ENCODE measurements around the gene TPST1. TPM values are rescaled to one million over a fixed set of nuclear protein-coding genes. Genes with fewer than 3 reads are reported as not detected.
A peak's percentile ranks its signal among the peaks of the same experiment; 100 is the strongest.

Gene TPST1
- total RNA-seq, 1 experiment from 2014 or later, result 15.0 TPM

DNA sequence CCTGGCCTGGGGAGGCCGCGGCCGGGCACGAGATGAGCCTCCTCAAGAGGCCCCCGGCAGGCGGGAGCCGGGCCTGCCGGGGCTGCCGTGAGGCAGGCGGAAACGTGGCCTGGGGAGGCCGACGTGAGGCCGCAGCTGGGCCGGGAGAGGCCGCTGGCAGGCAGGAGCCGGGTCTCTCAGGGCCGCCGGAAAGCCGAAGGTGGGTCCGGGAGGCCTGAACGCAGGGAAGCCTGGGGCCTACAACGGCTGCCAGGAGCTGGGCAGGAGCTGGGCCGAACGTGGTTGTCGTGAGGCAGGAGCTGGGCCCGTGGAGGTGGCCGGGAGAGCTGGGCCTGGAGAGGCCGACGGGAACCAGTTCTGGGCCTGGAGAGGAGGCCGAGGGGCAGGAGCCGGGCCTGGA is 171.9 kb downstream of the TPST1 start (continued):
- TF ChIP-seq, protein P1, sequence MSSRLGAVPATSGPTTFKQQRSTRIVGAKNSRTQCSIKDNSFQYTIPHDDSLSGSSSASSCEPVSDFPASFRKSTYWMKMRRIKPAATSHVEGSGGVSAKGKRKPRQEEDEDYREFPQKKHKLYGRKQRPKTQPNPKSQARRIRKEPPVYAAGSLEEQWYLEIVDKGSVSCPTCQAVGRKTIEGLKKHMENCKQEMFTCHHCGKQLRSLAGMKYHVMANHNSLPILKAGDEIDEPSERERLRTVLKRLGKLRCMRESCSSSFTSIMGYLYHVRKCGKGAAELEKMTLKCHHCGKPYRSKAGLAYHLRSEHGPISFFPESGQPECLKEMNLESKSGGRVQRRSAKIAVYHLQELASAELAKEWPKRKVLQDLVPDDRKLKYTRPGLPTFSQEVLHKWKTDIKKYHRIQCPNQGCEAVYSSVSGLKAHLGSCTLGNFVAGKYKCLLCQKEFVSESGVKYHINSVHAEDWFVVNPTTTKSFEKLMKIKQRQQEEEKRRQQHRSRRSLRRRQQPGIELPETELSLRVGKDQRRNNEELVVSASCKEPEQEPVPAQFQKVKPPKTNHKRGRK (CRISPR knock-in tag; IDR thresholded peaks at IDR 0.05; ENCODE audit: borderline replicate concordance), result no peak
- TF ChIP-seq JUN (CRISPR knock-in tag; IDR thresholded peaks at IDR 0.05) (no peak), HMGA2 (CRISPR knock-in tag; IDR thresholded peaks at IDR 0.05) (no peak), MXD4 (CRISPR knock-in tag; IDR thresholded peaks at IDR 0.05; ENCODE audit: borderline replicate concordance) (no peak)
- TF ChIP-seq, protein P2, sequence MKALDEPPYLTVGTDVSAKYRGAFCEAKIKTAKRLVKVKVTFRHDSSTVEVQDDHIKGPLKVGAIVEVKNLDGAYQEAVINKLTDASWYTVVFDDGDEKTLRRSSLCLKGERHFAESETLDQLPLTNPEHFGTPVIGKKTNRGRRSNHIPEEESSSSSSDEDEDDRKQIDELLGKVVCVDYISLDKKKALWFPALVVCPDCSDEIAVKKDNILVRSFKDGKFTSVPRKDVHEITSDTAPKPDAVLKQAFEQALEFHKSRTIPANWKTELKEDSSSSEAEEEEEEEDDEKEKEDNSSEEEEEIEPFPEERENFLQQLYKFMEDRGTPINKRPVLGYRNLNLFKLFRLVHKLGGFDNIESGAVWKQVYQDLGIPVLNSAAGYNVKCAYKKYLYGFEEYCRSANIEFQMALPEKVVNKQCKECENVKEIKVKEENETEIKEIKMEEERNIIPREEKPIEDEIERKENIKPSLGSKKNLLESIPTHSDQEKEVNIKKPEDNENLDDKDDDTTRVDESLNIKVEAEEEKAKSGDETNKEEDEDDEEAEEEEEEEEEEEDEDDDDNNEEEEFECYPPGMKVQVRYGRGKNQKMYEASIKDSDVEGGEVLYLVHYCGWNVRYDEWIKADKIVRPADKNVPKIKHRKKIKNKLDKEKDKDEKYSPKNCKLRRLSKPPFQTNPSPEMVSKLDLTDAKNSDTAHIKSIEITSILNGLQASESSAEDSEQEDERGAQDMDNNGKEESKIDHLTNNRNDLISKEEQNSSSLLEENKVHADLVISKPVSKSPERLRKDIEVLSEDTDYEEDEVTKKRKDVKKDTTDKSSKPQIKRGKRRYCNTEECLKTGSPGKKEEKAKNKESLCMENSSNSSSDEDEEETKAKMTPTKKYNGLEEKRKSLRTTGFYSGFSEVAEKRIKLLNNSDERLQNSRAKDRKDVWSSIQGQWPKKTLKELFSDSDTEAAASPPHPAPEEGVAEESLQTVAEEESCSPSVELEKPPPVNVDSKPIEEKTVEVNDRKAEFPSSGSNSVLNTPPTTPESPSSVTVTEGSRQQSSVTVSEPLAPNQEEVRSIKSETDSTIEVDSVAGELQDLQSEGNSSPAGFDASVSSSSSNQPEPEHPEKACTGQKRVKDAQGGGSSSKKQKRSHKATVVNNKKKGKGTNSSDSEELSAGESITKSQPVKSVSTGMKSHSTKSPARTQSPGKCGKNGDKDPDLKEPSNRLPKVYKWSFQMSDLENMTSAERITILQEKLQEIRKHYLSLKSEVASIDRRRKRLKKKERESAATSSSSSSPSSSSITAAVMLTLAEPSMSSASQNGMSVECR (CRISPR knock-in tag; IDR thresholded peaks at IDR 0.05; ENCODE audit: borderline replicate concordance), result no peak

DNA sequence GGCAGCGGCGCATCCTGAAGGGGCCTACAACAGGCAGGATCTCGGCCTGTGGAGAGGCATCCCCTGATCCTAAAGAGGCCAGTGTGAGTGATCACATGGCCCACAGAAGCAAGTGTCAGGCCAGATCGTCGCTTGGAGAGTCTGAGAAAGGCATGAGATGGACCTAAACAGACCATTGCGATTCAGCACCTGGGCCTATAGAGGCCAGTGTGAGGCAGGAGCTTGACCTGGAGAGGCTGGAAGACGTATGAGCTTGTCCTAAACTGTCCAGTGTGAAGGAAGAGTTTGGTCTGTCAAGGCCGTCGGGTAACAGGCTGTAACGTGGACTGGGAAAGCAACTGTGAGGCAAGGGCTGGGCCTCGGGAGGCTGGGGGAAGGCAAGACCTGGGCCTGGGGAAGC is 172.6 kb downstream of the TPST1 start:
- no peaks in the 10 kb centered on the region for H3K27me3 Mint-ChIP-seq (ENCODE audit: low read depth)
- DNase-seq (ENCODE audit: low spot score) (no peak), ATAC-seq (no peak)
- H3K9me3 Mint-ChIP-seq, result no peaks in the 10 kb centered on the region
- H3K27ac Mint-ChIP-seq, result peak overlapping the region; percentile 55
- CTCF ChIA-PET, result interaction anchor here (0.5 to 0.9 kb wide), 3 partner anchors 36 to 345 kb away, joined by 3 to 4 read pairs (median 4); no protein-coding TSS in a partner anchor
- no peak overlapping the region for H3K4me3 Mint-ChIP-seq
- H3K36me3 Mint-ChIP-seq, result peaks cover 4% of the 10 kb centered on the region
- H3K4me1 Mint-ChIP-seq, result no peaks in the 10 kb centered on the region
- POLR2A ChIA-PET, result interaction anchor here (0.6 kb wide), 1 partner anchor 64 kb away, joined by 6 read pairs; no protein-coding TSS in a partner anchor
- 0 out of 2 replicates have a peak, but pooled peaks have one; percentile 18 for TF ChIP-seq RELA (CRISPR knock-in tag; IDR thresholded peaks at IDR 0.05; ENCODE audit: borderline replicate concordance)
- TF ChIP-seq JUN (CRISPR knock-in tag; IDR thresholded peaks at IDR 0.05), result no peak

DNA sequence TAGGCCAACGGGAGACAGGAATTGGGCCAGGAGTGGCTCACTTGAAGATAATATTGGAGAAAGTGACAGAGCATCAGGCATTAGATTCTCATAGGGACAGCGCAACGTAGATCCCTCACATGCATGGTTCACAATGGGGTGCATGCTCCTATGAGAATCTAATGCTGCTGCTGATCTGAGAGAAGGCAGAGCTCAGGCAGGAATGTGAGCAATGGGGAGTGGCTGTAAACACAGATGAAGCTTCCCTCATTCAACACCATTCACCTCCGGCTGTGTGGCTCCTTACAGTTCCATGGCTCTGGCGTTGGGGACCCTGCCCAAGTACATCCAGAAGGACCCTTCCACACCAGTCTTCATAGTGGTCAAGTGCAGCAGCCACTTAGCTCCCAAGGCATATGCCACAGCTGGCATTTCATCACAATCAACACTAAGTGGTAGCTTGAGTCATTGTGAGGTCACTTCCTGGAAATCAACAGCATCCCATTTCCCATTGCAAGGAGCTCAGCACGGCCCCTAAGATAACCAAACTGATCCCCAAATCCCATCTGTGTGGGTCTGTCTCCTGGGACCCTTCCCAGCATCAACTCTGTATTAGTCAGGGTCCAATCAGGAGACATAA is 174.5 kb downstream of the TPST1 start:
- Mint-ChIP-seq H3K9me3 (no peaks in the 10 kb centered on the region), H3K27me3 (ENCODE audit: low read depth) (no peaks in the 10 kb centered on the region), H3K27ac (no peak overlapping the region; the same call in 1 of the 2 replicates), H3K36me3 (peaks cover 4% of the 10 kb centered on the region), H3K4me3 (no peak overlapping the region), H3K4me1 (no peaks in the 10 kb centered on the region)
- ChIA-PET CTCF (interaction anchor here (0.6 to 1.0 kb wide), 2 partner anchors 34 to 436 kb away, joined by 4 read pairs; no protein-coding TSS in a partner anchor), POLR2A (no interaction called here)
- ATAC-seq (no peak), DNase-seq (ENCODE audit: low spot score) (no peak)
- TF ChIP-seq RELA (CRISPR knock-in tag; IDR thresholded peaks at IDR 0.05; ENCODE audit: borderline replicate concordance) (no peak), ZNF121 (CRISPR knock-in tag; IDR thresholded peaks at IDR 0.05) (no peak), ELF4 (CRISPR knock-in tag; IDR thresholded peaks at IDR 0.05; ENCODE audit: low read depth) (no peak), FOXJ3 (CRISPR knock-in tag; IDR thresholded peaks at IDR 0.05; ENCODE audit: borderline replicate concordance) (no peak), TCF7 (CRISPR knock-in tag; IDR thresholded peaks at IDR 0.05; ENCODE audit: low read depth) (no peak), ZNF423 (CRISPR knock-in tag; IDR thresholded peaks at IDR 0.05) (no peak), EMX1 (CRISPR knock-in tag; IDR thresholded peaks at IDR 0.05) (no peak), ZNF138 (CRISPR knock-in tag; conservative IDR thresholded peaks at IDR 0.05) (no peak), ZNF263 (CRISPR knock-in tag; IDR thresholded peaks at IDR 0.05; ENCODE audit: low read depth) (no peak), TEAD4 (CRISPR knock-in tag; IDR thresholded peaks at IDR 0.05) (no peak)
- TF ChIP-seq, protein P3, sequence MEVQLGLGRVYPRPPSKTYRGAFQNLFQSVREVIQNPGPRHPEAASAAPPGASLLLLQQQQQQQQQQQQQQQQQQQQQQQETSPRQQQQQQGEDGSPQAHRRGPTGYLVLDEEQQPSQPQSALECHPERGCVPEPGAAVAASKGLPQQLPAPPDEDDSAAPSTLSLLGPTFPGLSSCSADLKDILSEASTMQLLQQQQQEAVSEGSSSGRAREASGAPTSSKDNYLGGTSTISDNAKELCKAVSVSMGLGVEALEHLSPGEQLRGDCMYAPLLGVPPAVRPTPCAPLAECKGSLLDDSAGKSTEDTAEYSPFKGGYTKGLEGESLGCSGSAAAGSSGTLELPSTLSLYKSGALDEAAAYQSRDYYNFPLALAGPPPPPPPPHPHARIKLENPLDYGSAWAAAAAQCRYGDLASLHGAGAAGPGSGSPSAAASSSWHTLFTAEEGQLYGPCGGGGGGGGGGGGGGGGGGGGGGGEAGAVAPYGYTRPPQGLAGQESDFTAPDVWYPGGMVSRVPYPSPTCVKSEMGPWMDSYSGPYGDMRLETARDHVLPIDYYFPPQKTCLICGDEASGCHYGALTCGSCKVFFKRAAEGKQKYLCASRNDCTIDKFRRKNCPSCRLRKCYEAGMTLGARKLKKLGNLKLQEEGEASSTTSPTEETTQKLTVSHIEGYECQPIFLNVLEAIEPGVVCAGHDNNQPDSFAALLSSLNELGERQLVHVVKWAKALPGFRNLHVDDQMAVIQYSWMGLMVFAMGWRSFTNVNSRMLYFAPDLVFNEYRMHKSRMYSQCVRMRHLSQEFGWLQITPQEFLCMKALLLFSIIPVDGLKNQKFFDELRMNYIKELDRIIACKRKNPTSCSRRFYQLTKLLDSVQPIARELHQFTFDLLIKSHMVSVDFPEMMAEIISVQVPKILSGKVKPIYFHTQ (CRISPR knock-in tag; IDR thresholded peaks at IDR 0.05), result no peak
- TF ChIP-seq, protein P4, sequence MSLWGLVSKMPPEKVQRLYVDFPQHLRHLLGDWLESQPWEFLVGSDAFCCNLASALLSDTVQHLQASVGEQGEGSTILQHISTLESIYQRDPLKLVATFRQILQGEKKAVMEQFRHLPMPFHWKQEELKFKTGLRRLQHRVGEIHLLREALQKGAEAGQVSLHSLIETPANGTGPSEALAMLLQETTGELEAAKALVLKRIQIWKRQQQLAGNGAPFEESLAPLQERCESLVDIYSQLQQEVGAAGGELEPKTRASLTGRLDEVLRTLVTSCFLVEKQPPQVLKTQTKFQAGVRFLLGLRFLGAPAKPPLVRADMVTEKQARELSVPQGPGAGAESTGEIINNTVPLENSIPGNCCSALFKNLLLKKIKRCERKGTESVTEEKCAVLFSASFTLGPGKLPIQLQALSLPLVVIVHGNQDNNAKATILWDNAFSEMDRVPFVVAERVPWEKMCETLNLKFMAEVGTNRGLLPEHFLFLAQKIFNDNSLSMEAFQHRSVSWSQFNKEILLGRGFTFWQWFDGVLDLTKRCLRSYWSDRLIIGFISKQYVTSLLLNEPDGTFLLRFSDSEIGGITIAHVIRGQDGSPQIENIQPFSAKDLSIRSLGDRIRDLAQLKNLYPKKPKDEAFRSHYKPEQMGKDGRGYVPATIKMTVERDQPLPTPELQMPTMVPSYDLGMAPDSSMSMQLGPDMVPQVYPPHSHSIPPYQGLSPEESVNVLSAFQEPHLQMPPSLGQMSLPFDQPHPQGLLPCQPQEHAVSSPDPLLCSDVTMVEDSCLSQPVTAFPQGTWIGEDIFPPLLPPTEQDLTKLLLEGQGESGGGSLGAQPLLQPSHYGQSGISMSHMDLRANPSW (CRISPR knock-in tag; conservative IDR thresholded peaks at IDR 0.05; ENCODE audit: low read depth), result no peak
- TF ChIP-seq, protein P5, sequence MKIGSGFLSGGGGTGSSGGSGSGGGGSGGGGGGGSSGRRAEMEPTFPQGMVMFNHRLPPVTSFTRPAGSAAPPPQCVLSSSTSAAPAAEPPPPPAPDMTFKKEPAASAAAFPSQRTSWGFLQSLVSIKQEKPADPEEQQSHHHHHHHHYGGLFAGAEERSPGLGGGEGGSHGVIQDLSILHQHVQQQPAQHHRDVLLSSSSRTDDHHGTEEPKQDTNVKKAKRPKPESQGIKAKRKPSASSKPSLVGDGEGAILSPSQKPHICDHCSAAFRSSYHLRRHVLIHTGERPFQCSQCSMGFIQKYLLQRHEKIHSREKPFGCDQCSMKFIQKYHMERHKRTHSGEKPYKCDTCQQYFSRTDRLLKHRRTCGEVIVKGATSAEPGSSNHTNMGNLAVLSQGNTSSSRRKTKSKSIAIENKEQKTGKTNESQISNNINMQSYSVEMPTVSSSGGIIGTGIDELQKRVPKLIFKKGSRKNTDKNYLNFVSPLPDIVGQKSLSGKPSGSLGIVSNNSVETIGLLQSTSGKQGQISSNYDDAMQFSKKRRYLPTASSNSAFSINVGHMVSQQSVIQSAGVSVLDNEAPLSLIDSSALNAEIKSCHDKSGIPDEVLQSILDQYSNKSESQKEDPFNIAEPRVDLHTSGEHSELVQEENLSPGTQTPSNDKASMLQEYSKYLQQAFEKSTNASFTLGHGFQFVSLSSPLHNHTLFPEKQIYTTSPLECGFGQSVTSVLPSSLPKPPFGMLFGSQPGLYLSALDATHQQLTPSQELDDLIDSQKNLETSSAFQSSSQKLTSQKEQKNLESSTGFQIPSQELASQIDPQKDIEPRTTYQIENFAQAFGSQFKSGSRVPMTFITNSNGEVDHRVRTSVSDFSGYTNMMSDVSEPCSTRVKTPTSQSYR (CRISPR knock-in tag; IDR thresholded peaks at IDR 0.05), result no peak
